ENCODE measurements around the gene PLCL1.

The PLCL1 gene

GRCh38 chr2:198084156-198084555 is 279.8 kb downstream of the PLCL1 start:
- Histone ChIP-seq H3K9me3 (ENCODE audit: low read length) (no peaks in the 10 kb centered on the region), H3K36me3 (ENCODE audit: insufficient read depth, low read length) (no peaks in the 10 kb centered on the region), H3F3A (ENCODE audit: insufficient read depth, low read length) (no peaks in the 10 kb centered on the region), H3K27me3 (ENCODE audit: insufficient read depth, low read length) (no peaks in the 10 kb centered on the region), H3K27ac (ENCODE audit: low read depth, low read length, poor library complexity, severe bottlenecking) (no peak overlapping the region), H4K20me1 (ENCODE audit: insufficient read depth, low read length) (no peaks in the 10 kb centered on the region), H3K4me1 (ENCODE audit: insufficient read depth, low read length, severe bottlenecking) (no peaks in the 10 kb centered on the region), H3K79me2 (ENCODE audit: insufficient read depth, low read length) (no peaks in the 10 kb centered on the region), H3K9ac (ENCODE audit: low read length) (no peak overlapping the region), H3K4me2 (ENCODE audit: low read length) (no peak overlapping the region), H3K4me3 (ENCODE audit: low read depth, low read length, poor library complexity, severe bottlenecking) (no peak overlapping the region), H2AFZ (ENCODE audit: low read length) (no peak overlapping the region), H3K9me2 (ENCODE audit: low read depth, low read length) (no peaks in the 10 kb centered on the region)
- TF ChIP-seq CTCF (IDR thresholded peaks at IDR 0.05; ENCODE audit: low read length) (no peak), EZH2 (IDR thresholded peaks at IDR 0.05; ENCODE audit: borderline replicate concordance, low read length) (no peak)

- Histone ChIP-seq H3K9ac (ENCODE audit: low read length) (no peak overlapping the region), H3K4me3 (ENCODE audit: low read depth, low read length, poor library complexity, severe bottlenecking) (no peak overlapping the region), H3K27ac (ENCODE audit: low read depth, low read length, poor library complexity, severe bottlenecking) (no peak overlapping the region), H4K20me1 (ENCODE audit: insufficient read depth, low read length) (no peaks in the 10 kb centered on the region), H3K4me2 (ENCODE audit: low read length) (no peak overlapping the region), H3F3A (ENCODE audit: insufficient read depth, low read length) (no peaks in the 10 kb centered on the region), H2AFZ (ENCODE audit: low read length) (no peak overlapping the region), H3K27me3 (ENCODE audit: insufficient read depth, low read length) (no peaks in the 10 kb centered on the region), H3K9me3 (ENCODE audit: low read length) (no peaks in the 10 kb centered on the region), H3K9me2 (ENCODE audit: low read depth, low read length) (no peaks in the 10 kb centered on the region), H3K4me1 (ENCODE audit: insufficient read depth, low read length, severe bottlenecking) (no peaks in the 10 kb centered on the region), H3K36me3 (ENCODE audit: insufficient read depth, low read length) (no peaks in the 10 kb centered on the region), H3K79me2 (ENCODE audit: insufficient read depth, low read length) (no peaks in the 10 kb centered on the region)
- no peak for TF ChIP-seq CTCF (IDR thresholded peaks at IDR 0.05; ENCODE audit: low read length)
- TF ChIP-seq EZH2 (IDR thresholded peaks at IDR 0.05; ENCODE audit: borderline replicate concordance, low read length), result no peak
Measured at GRCh38 chr2:198096002-198096401, 291.6 kb downstream of the PLCL1 start.

GRCh38 chr2:198096965-198097364 is 292.6 kb downstream of the PLCL1 start:
- Histone ChIP-seq H3K79me2 (ENCODE audit: insufficient read depth, low read length) (no peaks in the 10 kb centered on the region), H3K4me2 (ENCODE audit: low read length) (no peak overlapping the region), H4K20me1 (ENCODE audit: insufficient read depth, low read length) (no peaks in the 10 kb centered on the region), H3K9me2 (ENCODE audit: low read depth, low read length) (no peaks in the 10 kb centered on the region), H3K9ac (ENCODE audit: low read length) (no peak overlapping the region), H2AFZ (ENCODE audit: low read length) (no peak overlapping the region), H3K27me3 (ENCODE audit: insufficient read depth, low read length) (no peaks in the 10 kb centered on the region), H3K27ac (ENCODE audit: low read depth, low read length, poor library complexity, severe bottlenecking) (no peak overlapping the region), H3K9me3 (ENCODE audit: low read length) (no peaks in the 10 kb centered on the region), H3K4me1 (ENCODE audit: insufficient read depth, low read length, severe bottlenecking) (no peaks in the 10 kb centered on the region), H3K36me3 (ENCODE audit: insufficient read depth, low read length) (no peaks in the 10 kb centered on the region), H3K4me3 (ENCODE audit: low read depth, low read length, poor library complexity, severe bottlenecking) (no peak overlapping the region), H3F3A (ENCODE audit: insufficient read depth, low read length) (no peaks in the 10 kb centered on the region)
- TF ChIP-seq CTCF (IDR thresholded peaks at IDR 0.05; ENCODE audit: low read length) (no peak), EZH2 (IDR thresholded peaks at IDR 0.05; ENCODE audit: borderline replicate concordance, low read length) (no peak)
